ENCODE measurements around the gene RAP2C.
A peak's percentile ranks its signal among the peaks of the same experiment; 100 is the strongest.

The RAP2C gene

GRCh38 chrX:132219343-132219768 is at the start of gene RAP2C:
TSS of gene RAP2C (minus strand) at chrX:132219447. CDS start at chrX:132217268, 2,179 bp downstream.
- DNase-seq (ENCODE audit: low read depth in 2 of 2) = peak in 1 of 2 donors; percentile 28

DNA sequence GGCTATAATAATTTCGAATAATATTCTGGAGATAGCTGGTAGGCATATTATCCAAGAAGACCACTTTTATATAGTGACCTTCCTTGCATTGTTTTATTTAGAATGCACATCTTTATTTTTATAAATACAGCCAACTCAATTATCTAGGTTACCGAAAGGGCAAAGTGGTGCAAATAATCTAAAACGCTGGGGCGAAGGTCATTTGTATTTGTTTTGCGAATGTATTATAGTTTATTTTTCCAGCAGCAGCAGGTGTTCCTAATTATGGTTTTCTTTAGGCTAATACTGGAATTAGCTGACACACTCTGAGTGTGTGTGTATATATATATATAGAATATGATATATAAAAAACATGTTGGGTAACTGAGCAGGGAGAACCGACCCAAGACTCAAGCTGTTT is 48.1 kb upstream of the RAP2C start:
- no peak for DNase-seq (ENCODE audit: low read depth in 2 of 2)

GRCh38 chrX:132266583-132267355 is 47.5 kb upstream of the RAP2C start:
- no peak for DNase-seq (ENCODE audit: low read depth in 2 of 2)

DNA sequence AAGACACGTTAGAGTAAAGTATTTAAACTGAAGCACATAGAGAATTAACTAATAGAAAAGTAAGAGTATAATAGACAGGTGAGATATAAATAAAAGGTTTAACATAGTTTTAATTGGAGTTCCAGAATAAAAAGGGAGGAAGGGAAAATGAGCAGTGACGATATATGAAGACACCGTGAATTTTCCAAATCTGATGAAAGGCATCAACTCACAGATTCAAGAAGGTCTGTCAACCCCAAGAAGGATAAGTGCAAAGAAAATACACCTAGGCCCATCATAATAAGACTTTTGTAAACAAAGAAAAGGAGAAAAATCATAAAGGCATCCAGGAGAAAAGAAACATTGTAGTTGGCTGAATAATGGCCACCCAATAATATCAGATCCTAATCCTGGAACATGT is 43.9 kb upstream of the RAP2C start:
- no peak for DNase-seq (ENCODE audit: low read depth in 2 of 2)

DNA sequence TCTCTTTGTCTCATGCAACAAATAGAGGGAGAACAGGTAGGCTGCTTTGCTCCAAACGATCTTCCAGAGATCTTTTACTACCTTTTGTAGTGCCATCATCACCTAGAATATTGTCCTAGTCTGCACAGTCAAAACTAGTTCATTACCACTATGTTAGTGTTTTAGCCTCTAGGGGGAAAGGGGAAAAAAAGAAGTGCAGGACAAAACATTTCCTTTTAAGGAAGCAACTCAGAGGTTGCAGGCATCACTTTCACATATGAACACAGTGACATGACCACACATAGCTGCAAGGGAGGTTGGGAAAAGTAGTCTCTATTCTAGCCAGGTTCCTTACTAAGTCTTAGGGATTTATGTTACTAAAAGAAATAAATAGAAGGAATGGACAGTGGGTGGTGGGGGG is 39.3 kb upstream of the RAP2C start:
- DNase-seq (ENCODE audit: low read depth in 2 of 2) = no peak

DNA sequence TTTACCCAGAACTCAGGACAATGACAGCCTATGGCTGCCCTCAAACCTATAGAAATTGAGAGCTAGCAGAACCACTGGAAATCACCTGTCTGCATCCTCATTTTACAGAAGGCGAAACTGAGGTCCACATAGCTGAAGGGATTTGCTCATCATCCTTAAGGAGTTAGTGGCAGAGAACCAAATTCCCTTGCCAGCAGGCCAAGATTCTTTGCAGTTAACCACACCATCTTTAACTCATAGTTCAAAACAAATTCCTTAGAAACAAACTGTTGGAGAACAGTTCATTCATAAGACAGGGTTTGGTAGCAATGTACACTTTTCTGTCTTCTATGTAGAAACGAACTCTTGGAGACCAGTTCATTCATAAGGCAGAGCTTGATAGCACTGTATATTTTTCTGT is 37.9 kb upstream of the RAP2C start:
- DNase-seq (ENCODE audit: low read depth in 2 of 2) = no peak

- DNase-seq (ENCODE audit: low read depth in 2 of 2) = no peak
Measured at GRCh38 chrX:132236121-132236520, 16.9 kb upstream of the RAP2C start.

DNA sequence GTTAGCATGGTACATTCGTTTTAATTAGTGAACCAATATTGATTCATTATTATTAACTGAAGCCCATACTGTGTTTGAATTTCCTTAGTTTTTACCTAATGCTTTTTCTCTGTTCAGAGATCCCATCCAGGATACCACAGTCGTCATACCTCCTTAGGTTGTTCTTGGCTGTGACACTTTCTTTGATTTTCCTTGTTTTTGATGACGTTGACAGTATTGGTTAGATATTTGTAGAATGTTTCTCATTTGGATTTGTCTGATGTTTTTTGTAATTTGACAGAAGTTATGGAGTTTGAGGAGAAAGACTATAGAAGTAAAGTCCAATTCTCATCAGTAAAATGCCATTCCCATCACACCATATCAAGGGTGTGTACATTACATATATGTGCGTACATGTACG is 16.2 kb upstream of the RAP2C start:
- DNase-seq (ENCODE audit: low read depth in 2 of 2) = no peak

DNA sequence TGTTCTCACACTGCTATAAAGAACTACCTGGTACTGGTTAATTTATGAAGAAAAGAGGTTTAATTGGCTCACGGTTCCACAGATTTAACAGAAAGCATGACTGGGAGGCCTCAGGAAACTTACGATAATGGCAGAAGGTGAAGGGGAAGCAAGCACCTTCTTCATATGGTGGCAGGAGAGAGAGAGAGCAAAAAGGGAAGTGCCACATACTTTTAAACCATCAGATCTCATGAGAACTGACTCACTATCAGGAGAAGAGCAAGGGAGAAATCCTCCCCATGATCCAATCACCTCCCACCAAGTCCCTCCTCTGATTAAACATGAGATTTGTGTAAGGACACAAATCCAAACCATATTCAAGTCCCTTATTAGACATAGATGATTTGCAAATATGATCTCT is 12.3 kb upstream of the RAP2C start:
- no peak for DNase-seq (ENCODE audit: low read depth in 2 of 2)

DNA sequence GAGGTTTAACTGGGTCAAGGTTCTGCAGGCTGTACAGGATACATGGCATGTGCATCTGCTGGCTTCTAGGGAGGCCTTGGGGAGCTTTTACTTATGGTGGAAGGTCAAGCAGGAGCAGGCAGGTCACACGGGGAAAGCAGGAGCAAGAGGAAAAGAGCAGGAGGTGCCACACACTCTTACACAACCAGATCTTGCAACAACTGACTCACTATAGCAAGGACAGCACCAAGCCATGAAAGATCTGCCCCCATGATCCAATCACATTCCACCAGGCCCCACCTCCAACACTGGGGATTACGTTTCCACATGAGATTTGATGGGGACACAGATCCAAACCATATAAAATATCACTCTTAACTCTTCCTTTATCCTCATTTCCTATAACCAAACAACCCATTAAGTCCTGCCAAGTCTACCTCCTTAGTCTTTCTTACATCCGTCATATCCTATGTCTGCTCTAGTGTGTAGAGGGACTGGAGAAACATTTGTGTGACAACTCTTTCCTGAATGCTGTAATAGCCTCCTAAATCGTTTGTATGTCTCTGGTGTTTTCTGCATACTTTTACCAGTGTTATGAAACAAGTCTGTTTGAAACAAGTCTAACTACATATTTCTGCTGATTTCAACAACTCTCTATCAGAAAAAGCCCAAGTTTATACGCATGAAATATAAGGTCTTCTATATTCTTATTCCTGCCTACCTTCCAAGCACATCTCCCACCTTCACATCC is 8.3 kb upstream of the RAP2C start:
- DNase-seq (ENCODE audit: low read depth in 2 of 2) = no peak

GRCh38 chrX:132226169-132226568 is 6.9 kb upstream of the RAP2C start:
- no peak for DNase-seq (ENCODE audit: low read depth in 2 of 2)

DNA sequence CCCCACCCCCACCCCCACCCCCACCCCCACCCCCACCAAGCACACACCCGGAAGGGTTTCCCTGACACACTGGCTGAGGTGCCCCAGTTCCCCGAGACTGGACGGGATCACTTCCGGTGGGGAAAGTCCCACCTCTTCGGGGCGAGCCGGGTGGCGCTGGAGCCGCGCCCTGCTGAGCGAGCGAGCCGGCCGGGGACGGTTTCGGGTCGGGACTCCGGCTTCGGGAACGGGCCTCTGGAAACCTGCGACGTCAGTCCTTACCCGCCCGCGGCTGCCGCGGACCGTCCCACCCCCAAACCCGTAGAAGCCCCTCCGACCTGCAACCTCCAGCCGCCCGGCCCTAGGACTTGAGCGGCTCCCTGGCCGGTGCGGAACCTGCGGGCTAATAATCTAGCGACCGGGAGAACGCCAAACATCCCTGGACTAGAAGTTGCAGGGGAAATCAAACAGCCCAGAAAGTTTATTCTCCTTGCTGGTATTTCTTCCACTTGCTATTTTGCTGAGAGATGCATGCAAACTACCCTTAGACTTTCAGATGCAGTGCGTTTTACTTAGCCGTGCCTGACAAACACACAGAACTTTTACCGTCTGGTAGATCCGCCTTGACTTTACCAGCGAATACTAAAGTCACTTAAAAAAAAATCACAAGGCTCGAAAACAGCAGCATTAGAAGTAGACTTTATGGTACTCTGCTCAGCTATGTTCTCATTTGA is 991 bp downstream of the RAP2C start:
- DNase-seq (ENCODE audit: low read depth in 2 of 2) = peak; percentile 62 to 76

DNA sequence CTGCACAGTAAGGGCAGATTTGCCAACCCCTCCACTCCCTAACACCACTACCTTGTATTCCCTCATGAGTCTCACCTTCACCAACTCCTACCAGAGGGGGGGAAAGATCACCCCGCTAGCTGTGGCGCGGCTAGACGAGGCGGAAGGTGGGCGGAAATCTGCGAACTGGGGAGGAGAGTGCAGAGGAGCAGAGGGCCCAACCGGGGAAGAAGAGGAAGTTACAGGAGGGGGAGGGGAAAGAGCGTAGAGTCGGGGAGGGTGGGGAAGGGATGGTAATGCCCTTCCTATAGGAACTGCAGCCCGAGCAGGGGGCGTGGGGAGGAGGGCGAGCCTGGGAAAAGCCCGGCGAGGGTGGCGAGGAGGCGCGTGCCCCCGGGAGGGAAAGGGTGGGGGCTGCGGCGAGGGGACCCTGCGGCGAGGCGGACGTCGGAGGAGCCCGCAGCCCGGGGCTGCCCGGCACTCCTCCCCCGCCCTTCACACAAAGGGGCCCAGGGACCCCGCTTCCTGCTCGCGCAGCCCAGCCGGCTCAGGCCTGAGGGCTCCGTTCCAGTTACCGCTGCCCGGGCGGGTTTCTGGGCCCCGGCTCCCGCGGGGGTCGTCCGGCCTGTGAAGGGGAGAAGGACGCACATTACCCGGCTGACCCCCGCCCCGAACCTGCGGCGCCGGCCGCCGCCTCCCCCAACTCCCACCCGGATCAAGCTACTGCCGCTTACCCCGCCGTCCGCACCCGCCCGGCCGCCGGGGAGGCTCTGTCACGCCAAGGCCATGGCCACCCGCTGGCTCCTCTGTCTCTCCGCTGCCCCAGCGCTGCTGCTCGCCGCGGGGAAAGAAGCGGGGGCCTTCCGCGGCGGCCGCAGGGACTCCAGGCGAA is 1.8 kb downstream of the RAP2C start:
- DNase-seq (ENCODE audit: low read depth in 2 of 2) = peak; percentile 56 to 71

- DNase-seq (ENCODE audit: low read depth in 2 of 2) = no peak
Measured at GRCh38 chrX:132216806-132217202, 2.4 kb downstream of the RAP2C start.

DNA sequence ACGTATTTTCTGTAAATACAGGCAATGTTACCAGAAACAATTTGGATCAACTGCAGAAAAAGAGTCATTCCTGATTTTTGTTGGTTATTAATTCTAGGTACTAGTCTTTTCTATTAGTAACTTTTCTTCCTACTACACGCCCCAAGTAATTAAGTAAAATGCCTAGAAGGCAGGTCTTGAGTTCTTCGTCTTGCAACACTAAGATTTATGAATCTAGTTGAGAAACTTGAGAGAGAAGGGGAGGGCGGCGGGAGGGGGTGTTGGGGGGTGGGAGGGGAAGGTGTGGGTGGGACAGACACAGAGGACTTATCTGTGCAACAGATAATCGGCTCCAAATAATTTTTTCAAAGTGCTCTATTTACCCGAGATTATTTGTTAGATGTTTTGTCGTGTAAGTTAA is 3.0 kb downstream of the RAP2C start:
- no peak for DNase-seq (ENCODE audit: low read depth in 2 of 2)

DNA sequence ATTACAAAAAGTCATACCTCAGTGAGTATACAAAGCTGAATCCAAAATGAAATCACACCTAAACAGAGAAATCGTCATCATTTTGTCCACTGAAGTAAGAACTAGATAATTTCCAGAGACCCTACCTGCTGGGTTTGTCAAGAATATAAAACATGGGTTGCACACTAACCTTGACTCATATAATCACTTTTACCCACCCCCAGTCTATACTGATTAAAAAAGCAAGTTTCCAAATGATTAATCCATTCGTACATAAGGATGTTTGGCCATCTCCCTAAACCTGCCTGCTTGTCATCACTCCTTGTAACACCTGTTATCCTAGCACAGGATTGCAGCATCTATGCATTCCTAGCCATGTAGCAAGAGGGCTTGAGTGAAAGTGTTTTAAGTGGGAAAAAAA is 4.7 kb downstream of the RAP2C start:
- DNase-seq (ENCODE audit: low read depth in 2 of 2) = no peak

DNA sequence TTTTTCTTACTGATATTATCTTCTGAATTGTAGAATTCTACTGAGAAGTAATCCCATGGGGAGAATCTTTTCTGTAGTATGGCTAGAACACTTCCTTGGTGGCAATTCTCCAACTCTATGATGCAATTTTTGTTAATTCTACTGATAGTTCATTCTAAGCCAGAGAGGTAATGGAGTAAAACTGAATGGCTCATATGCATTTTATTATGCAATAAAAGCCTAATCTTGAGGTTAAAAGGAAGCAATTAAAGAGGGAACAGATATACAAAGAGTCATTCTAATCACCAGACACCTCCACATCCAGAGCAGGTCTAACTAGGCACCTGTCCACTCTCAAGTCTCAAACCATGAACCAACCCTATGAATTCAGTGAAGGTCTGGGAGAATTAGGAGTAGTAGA is 9.7 kb downstream of the RAP2C start:
- no peak for DNase-seq (ENCODE audit: low read depth in 2 of 2)

DNA sequence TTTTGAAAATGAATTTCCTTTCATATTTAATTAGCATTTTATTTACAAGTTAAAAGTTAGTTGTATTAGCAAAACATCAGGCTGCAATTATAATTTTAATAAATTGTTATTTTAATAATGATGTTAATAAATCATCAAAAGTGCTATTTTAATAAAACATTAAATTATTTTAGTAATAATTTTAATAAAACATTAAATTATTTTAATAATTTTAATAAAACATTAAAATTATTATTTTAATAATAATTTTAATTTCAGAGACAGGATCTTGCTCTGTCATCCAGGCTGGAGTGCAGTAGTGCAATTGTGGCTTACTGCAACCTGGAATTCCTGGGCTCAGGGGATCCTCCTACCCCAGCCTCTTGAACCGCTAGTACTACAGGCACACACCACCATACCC is 10.8 kb downstream of the RAP2C start:
- no peak for DNase-seq (ENCODE audit: low read depth in 2 of 2)

- no peak for DNase-seq (ENCODE audit: low read depth in 2 of 2)
Measured at GRCh38 chrX:132207996-132208395, 11.3 kb downstream of the RAP2C start.

DNA sequence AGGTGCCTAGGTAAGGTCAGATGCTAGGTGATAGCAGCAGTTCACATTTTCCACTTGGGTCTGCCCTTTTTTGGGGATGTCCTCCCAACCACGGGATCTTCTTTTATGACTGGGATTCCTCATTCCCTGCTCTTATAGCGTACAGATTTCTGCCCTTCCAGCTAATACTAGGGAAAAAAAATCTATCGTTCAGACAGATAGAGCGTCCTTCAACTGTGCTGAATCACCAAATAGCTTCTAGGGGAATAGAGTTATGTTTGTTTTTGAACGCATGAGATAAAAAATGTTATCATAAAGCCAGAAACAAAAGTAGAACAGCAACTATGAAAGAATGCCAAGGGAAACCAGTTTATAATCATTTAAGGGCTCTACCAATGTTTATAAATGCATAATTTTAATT is 13.0 kb downstream of the RAP2C start:
- no peak for DNase-seq (ENCODE audit: low read depth in 2 of 2)

- DNase-seq (ENCODE audit: low read depth in 2 of 2) = no peak
Measured at GRCh38 chrX:132204629-132205028, 14.6 kb downstream of the RAP2C start.

- no peak for DNase-seq (ENCODE audit: low read depth in 2 of 2)
Measured at GRCh38 chrX:132200976-132201375, 18.3 kb downstream of the RAP2C start.
